UCSD-AML1 (cell line): ENCODE results near the gene CSAG3.
"Not testable (repeated sequence)": the region's sequence is repeated elsewhere in the genome, so short reads cannot be mapped to it uniquely, and the experiment has no call there.

ENCODE experiments used
- DNase-seq: peaks from one replicate; lab custom pipeline; 2025; ENCODE audit not compliant: unreplicated experiment; lab: John Stamatoyannopoulos, UW

CSAG3 gene

DNA sequence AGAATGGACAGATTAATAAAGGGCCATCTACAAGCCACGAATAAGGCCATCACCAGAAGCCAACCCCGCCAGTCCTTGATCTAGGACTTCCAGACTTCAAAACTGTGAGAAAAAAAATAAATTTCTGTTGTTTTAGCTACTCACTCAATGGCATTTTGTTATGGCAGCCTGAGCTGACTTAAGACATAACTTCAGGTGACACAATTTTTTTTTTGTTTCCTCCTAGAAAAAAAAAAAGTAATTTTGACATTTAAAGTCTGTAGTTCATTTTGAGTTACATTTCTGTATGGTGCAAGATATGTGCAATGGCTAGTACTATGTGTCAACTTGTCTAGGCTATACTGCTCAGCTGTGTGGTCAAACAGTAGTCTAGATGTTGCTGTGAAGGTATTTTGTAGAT, at the start of gene CSAG3:
Gene CSAG3, plus strand, starts transcription at position 301 of the 400 bp plus-strand sequence.
- not testable (repeated sequence) for DNase-seq

DNA sequence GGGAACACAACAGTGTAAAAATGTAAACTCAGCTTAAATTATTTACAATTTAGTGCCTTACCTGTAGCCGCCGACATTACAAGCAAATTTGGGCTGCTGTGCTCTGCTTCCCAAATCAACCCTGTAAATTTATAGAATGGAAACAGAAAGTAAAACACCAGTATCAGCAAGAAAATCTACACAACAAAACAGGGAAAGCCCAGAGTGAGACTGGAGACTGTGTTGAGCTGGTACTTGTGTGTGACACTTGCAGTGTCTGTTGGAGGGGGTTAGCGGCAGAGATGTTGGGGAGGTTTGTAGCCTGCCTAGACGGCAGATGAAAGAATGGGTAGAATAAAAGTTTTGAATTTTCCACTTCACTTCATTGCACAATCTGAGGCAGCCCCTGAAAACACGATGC, 45.8 kb upstream of the CSAG3 start:
- not testable (repeated sequence) for DNase-seq

DNA sequence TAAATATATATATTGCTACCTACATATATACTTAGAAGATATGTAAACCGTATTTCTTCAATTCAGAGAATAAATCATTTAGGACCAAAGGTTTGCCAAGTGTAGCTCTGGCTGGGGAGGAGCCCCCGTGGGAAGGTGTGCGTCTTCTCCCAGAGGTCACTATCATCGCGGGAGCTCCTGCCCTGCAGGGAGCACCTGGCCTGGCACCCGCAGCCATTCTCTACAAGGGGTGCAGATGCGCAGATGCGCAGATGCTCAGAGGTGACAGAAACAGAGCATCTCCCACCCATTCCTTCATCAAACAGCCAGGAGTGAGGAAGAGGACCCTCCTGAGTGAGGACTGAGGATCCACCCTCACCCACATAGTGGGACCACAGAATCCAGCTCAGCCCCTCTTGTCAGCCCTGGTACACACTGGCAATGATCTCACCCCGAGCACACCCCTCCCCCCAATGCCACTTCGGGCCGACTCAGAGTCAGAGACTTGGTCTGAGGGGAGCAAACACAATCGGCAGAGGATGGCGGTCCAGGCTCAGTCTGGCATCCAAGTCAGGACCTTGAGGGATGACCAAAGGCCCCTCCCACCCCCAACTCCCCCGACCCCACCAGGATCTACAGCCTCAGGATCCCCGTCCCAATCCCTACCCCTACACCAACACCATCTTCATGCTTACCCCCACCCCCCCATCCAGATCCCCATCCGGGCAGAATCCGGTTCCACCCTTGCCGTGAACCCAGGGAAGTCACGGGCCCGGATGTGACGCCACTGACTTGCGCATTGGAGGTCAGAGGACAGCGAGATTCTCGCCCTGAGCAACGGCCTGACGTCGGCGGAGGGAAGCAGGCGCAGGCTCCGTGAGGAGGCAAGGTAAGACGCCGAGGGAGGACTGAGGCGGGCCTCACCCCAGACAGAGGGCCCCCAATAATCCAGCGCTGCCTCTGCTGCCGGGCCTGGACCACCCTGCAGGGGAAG, 44.9 kb upstream of the CSAG3 start, which contains the start of gene MAGEA2B:
Gene MAGEA2B, plus strand, starts transcription at position 814 of the 973 bp plus-strand sequence. CDS start 2,479 bp downstream, outside the sequence.
- not testable (repeated sequence) for DNase-seq

DNA sequence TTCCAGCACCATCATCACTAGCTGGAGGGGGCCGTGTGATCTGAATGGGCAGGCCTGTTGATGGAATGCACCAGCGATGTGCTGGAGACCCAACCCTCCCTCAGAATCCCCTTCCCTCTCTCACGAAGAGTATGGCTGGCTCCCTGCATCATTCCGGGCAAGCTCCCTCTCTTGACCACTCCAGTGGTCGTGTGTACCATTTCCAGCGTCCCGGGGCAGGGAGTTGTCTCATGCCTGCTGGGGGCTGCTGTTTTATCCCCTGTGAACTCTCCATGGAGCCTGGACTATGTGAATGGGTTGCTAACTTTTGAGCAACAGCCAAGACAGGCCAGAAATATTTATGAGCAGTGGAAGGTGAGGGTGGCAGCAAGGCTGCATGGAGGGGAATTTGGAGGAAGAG, 33.6 kb upstream of the CSAG3 start:
- DNase-seq, result no peak

DNA sequence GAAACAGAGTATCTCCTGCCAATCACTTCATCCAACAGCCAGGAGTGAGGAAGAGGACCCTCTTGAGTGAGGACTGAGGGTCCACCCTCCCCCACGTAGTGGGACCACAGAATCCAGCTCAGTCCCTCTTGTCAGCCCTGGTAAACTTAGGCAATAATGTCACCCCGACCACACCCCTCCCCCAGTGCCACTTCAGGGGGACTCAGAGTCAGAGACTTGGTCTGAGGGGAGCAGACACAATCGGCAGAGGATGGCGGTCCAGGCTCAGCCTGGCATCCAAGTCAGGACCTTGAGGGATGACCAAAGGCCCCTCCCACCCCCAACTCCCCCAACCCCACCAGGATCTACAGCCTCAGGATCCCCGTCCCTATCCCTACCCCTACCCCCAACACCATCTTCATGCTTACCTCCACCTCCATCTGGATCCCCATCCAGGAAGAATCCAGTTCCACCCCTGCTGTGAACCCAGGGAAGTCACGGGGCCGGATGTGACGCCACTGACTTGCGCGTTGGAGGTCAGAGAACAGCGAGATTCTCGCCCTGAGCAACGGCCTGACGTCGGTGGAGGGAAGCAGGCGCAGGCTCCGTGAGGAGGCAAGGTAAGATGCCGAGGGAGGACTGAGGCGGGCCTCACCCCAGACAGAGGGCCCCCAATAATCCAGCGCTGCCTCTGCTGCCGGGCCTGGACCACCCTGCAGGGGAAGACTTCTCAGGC, 25.6 kb upstream of the CSAG3 start, which contains the start of the genes CSAG1 and MAGEA12:
Gene CSAG1, minus strand, starts transcription at position 461 of the 715 bp plus-strand sequence. CDS start 1,261 bp downstream, outside the sequence.
Gene MAGEA12, plus strand, starts transcription at position 497 of the 715 bp plus-strand sequence. CDS start 2,405 bp downstream, outside the sequence.
- no peak for DNase-seq

DNA sequence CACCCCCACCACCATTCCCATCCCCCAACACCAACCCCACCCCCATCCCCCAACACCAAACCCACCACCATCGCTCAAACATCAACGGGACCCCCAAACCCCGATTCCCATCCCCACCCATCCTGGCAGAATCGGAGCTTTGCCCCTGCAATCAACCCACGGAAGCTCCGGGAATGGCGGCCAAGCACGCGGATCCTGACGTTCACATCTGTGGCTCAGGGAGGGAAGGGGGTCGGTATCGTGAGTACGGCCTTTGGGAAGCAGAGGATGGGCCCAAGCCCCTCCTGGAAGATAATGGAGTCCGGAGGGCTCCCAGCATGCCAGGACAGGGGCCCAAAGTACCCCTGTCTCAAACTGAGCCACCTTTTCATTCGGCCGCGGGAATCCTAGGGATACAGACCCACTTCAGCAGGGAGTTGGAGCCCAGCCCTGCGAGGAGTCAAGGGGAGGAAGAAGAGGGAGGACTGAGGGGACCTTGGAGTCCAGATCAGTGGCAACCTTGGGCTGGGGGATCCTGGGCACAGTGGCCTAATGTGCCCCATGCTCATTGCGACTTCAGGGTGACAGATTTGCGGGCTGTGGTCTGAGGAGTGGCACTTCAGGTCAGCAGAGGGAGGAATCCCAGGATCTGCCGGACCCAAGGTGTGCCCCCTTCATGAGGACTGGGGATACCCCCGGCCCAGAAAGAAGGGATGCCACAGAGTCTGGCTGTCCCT, 24.7 kb upstream of the CSAG3 start:
- not testable (repeated sequence) for DNase-seq

DNA sequence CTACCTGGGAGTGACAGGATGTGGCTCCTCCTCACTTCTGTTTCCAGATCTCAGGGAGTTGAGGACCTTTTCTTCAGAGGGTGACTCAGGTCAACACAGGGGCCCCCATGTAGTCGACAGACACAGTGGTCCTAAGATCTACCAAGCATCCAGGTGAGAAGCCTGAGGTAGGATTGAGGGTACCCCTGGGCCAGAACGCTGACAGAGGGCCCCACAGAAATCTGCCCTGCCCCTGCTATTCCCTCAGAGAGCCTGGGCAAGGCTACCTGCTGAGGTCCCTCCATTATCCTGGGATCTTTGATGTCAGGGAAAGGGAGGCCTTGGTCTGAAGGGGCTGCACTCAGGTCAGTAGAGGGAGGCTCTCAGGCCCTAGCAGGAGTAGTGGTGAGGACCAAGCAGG, 23.9 kb upstream of the CSAG3 start:
- DNase-seq, result no peak

DNA sequence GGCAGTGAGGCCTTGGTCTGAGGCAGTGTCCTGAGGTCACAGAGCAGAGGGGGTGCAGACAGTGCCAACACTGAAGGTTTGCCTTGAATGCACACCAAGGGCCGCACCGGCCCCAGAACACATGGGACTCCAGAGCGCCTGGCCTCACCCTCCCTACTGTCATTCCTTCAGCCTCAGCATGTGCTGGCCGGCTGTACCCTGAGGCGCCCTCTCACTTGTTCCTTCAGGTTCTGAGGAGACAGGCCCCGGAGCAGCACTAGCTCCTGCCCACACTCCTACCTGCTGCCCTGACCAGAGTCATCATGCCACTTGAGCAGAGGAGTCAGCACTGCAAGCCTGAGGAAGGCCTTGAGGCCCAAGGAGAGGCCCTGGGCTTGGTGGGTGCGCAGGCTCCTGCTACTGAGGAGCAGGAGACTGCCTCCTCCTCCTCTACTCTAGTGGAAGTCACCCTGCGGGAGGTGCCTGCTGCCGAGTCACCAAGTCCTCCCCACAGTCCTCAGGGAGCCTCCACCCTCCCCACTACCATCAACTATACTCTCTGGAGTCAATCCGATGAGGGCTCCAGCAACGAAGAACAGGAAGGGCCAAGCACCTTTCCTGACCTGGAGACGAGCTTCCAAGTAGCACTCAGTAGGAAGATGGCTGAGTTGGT, 23.0 kb upstream of the CSAG3 start:
- no peak for DNase-seq

DNA sequence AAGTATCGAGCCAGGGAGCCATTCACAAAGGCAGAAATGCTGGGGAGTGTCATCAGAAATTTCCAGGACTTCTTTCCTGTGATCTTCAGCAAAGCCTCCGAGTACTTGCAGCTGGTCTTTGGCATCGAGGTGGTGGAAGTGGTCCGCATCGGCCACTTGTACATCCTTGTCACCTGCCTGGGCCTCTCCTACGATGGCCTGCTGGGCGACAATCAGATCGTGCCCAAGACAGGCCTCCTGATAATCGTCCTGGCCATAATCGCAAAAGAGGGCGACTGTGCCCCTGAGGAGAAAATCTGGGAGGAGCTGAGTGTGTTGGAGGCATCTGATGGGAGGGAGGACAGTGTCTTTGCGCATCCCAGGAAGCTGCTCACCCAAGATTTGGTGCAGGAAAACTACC, 22.5 kb upstream of the CSAG3 start:
- not testable (repeated sequence) for DNase-seq

DNA sequence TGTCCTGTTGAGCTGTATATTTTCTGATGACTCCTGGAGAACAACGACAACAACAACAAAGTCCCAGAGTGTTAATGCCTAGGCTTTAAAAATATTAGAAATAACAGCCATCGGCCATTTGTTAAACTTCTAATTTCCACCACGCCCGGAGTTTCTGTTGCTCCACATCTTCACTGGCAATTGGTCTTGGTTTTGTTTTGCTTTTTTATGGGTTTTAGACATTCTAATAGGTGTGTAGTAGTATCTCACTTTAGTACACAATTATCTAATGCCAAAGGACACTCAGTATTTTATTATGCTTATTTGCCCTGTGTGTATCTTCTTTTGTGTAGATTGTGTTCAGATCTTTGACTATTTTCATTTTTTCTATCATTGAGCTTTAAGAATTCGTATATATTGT, 20.5 kb upstream of the CSAG3 start:
- DNase-seq, result no peak

DNA sequence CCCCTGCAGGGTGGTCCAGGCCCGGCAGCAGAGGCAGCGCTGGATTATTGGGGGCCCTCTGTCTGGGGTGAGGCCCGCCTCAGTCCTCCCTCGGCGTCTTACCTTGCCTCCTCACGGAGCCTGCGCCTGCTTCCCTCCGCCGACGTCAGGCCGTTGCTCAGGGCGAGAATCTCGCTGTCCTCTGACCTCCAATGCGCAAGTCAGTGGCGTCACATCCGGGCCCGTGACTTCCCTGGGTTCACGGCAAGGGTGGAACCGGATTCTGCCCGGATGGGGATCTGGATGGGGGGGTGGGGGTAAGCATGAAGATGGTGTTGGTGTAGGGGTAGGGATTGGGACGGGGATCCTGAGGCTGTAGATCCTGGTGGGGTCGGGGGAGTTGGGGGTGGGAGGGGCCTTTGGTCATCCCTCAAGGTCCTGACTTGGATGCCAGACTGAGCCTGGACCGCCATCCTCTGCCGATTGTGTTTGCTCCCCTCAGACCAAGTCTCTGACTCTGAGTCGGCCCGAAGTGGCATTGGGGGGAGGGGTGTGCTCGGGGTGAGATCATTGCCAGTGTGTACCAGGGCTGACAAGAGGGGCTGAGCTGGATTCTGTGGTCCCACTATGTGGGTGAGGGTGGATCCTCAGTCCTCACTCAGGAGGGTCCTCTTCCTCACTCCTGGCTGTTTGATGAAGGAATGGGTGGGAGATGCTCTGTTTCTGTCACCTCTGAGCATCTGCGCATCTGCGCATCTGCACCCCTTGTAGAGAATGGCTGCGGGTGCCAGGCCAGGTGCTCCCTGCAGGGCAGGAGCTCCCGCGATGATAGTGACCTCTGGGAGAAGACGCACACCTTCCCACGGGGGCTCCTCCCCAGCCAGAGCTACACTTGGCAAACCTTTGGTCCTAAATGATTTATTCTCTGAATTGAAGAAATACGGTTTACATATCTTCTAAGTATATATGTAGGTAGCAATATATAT, 5.0 kb upstream of the CSAG3 start, which contains the start of gene MAGEA2:
Gene MAGEA2, minus strand, starts transcription at position 157 of the 965 bp plus-strand sequence. CDS start 2,479 bp downstream, outside the sequence.
- DNase-seq, result not testable (repeated sequence)

DNA sequence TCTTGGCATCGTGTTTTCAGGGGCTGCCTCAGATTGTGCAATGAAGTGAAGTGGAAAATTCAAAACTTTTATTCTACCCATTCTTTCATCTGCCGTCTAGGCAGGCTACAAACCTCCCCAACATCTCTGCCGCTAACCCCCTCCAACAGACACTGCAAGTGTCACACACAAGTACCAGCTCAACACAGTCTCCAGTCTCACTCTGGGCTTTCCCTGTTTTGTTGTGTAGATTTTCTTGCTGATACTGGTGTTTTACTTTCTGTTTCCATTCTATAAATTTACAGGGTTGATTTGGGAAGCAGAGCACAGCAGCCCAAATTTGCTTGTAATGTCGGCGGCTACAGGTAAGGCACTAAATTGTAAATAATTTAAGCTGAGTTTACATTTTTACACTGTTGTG, 4.1 kb upstream of the CSAG3 start:
- DNase-seq, result not testable (repeated sequence)

DNA sequence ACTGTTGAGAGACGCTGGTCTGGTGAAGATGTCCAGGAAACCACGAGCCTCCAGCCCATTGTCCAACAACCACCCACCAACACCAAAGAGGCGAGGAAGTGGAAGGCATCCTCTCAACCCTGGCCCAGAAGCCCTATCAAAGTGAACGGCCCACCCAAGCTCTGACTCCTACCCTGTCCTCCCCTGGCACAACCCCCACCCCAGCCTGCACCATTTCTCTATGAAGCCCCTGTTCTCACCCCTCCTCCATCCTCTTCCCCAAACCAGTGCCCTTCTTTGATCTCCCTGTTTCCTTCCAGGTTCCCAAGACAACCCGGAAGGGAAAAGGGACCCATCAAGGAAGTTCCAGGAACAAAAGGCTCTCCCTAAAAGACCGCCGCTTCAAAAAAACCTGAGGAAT, 526 bp downstream of the CSAG3 start:
- DNase-seq, result not testable (repeated sequence)

DNA sequence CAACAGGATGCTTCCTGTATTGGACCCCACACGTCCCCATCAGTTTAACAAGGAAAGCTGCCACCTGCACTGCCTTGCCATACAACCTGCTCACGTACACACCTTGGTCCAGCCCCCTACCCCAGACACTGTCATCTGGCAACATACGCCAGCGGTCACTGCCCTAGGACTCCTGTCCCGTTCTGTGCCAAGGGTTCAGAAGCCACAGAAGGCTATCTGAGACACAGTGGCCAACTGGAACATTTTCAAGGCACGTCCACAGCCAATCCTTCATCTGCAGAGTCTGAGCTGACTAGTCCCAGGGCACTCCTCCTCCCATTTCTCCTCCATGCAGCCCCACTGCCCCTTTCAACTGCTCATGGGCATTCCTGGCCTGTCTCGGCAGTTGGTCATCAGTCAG, 2.6 kb downstream of the CSAG3 start:
- DNase-seq, result not testable (repeated sequence)

DNA sequence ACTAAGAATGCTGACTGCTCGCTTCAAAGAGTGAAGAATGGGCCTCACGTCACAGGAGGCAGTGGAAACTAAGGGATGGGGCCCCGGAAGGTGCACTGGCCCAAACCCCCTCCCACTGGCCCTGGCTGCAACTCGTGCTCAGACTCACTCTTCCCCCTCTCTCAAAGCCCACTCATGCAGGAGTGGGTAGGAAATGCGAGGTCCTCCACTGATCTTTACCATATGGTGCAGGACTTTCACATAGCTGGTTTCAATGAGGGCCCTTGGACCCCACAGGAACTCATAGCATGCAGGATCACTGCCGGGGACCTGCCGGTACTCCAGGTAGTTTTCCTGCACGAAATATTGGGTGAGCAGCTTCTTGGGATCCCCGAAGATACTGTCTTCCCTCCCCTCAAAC, 7.5 kb downstream of the CSAG3 start:
- DNase-seq, result not testable (repeated sequence)

DNA sequence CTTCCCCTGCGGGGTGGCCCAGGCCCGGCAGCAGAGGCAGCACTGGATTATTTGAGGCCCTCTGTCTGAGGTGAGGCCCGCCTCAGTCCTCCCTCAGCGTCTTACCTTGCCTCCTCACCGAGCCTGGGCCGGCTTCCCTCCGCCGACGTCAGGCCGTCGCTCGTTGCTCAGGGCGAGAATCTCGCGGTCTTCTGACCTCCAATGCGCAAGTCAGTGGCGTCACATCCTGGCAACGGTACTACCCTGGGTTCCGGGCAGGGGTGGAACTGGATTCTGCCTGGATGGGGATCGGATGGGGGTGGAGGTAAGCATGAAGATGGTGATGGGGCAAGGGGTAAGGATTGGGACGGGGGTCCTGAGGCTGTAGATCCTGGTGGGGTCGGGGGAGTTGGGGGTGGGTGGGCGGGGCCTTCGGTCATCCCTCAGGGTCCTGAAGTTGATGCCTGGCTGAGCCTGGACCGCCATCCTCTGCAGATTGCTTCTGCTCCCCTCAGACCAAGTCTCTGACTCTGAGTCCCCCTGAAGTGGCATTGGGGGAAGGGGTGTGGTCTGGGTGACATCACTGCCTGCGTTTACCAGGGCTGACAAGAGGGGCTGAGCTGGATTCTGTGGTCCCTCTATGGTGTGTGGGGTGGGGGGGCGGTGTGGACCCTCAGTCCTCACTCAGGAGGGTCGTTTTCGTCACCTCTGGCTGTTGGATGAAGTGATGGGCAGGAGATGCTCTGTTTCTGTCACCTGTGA, 10.7 kb downstream of the CSAG3 start, which contains the start of gene MAGEA6:
Gene MAGEA6, minus strand, starts transcription at position 141 of the 741 bp plus-strand sequence. CDS start 2,039 bp downstream, outside the sequence.
- DNase-seq, result not testable (repeated sequence)

DNA sequence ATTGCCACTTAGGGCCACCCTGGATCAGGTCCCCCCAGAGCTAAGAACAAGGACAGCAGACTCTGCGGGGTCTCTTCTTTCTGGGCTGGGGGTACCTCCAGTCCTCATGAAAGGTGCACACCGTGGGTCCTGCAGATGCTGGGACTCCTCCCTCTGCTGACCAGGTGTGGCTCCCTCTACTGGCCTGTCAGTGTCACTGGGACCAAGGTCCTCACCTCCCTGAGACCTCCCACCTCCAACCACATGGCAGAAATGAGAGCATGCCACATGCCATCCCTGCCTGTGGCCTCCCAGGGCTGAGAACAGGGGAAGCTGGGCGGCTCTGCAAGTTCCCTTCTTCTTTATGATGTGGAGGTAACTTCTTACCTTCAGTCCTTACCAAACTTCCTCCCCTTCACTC, 28.0 kb downstream of the CSAG3 start:
- DNase-seq, result not testable (repeated sequence)

DNA sequence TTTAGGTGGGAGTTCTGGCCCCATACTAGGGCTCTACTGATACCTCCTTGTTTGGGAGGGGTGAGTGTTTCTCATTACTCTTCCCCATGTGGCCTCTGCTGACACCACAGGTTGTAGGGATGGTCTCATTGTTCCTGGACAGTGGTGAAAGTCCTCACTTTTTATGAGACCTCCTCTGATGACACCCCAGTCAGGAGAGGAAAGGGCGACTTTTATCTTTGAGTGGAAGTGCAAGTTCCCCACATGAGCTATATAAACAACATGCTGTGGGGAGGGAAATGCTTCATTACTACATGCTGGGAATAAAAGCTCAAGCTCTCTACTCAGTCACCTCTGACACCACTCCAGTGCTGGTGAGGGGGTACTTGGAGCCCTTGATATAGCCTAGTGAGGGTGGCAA, 39.9 kb downstream of the CSAG3 start:
- no peak for DNase-seq
